ENCODE data around the gene EFNA2. TPM values are rescaled to one million over a fixed set of nuclear protein-coding genes. Genes with fewer than 3 reads are reported as not detected.
A peak's percentile ranks its signal among the peaks of the same experiment; 100 is the strongest.

Gene EFNA2
- total and polyA plus RNA-seq, 4 donors: 2.1 to 18.7 (median 10.8) TPM

- Histone ChIP-seq H3K36me3 (ENCODE audit: control insufficient read depth, insufficient read depth, low read length) (no peaks in the 10 kb centered on the region), H3K9me3 (ENCODE audit: control insufficient read depth, insufficient read depth, low read length) (no peaks in the 10 kb centered on the region), H3K27ac (ENCODE audit: low read depth, low read length) (no peak overlapping the region), H3K4me1 (ENCODE audit: control insufficient read depth, insufficient read depth, low read length) (peaks cover 21% of the 10 kb centered on the region), H3K4me3 (ENCODE audit: low read depth, low read length) (no peak overlapping the region), H3K27me3 (ENCODE audit: control insufficient read depth, insufficient read depth, low read length) (no peaks in the 10 kb centered on the region)
- no peak for DNase-seq (ENCODE audit: low read depth in 4 of 6, low spot score in 6 of 6)
- WGBS (ENCODE audit: insufficient coverage): 89% methylated on average over 16 of the region's 22 CpGs
Observed at GRCh38 chr19:1336079-1336684, 50.5 kb downstream of the EFNA2 start.

DNA sequence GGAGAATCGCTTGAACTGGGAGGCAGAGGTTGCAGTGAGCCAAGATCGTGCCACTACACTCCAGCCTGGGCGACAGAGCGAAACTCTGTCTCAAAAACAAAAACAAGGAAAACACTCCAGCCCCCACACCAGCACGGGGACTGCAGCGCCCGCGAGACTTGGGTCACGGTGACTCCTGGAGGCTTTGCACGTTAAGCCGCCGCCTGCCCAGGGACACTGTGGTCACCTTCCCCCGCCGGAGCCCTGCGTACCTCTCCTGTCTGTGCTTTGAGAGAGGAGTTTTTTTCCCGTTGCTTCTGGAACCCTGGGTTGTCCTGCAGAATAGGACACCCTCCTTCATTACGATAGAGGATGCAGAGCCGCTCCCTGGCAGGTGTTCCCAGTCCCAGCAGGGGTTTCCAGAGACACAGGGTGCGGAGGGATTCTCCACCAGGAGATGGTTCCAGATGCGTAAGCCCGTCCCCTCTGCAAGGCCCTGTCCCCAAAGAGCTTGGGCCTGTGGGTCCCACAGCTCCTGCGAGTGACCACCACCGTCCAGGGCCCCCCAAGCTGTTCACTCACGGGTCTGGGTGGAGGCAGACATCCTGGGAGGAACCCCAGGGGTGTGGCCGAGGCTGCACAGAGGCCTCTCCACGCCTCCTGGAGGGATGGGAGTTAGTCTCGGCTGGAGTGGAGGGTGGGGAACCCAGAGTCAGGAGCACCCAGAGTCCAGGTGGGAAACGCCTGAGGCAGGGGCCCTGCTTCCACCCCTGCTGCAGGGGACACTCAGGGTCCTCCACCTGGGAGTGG, 55.2 kb downstream of the EFNA2 start:
- Histone ChIP-seq H3K27ac (ENCODE audit: low read depth, low read length) (no peak overlapping the region), H3K36me3 (ENCODE audit: control insufficient read depth, insufficient read depth, low read length) (no peaks in the 10 kb centered on the region), H3K9me3 (ENCODE audit: control insufficient read depth, insufficient read depth, low read length) (no peaks in the 10 kb centered on the region), H3K4me1 (ENCODE audit: control insufficient read depth, insufficient read depth, low read length) (no peaks in the 10 kb centered on the region), H3K27me3 (ENCODE audit: control insufficient read depth, insufficient read depth, low read length) (no peaks in the 10 kb centered on the region), H3K4me3 (ENCODE audit: low read depth, low read length) (no peak overlapping the region)
- no peak for DNase-seq (ENCODE audit: low read depth in 4 of 6, low spot score in 6 of 6)
- 82% methylated on average over 22 of the region's 28 CpGs for WGBS (ENCODE audit: insufficient coverage)

DNA sequence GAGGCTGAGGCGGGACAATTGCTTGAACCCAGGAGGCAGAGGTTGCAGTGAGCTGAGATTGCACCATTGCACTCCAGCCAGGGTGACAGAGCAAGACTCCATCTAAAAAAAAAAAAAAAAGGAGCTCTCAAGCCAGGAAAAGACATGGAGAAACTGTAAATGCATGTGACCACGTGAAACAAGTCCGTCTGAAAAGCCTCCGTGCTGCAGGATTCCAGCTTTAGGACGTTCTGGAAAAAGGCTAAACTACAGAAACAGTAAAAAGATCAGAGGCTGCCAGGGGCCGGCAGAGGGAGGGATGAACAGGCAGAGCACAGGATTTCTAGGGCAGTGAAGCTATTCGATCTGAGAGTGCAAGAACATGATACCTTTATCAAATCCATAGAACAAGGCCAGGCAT, 57.4 kb downstream of the EFNA2 start:
- H3K27me3 ChIP-seq (ENCODE audit: control insufficient read depth, insufficient read depth, low read length): no peaks in the 10 kb centered on the region
- no peak overlapping the region for H3K4me3 ChIP-seq (ENCODE audit: low read depth, low read length)
- H3K9me3 ChIP-seq (ENCODE audit: control insufficient read depth, insufficient read depth, low read length): no peaks in the 10 kb centered on the region
- DNase-seq (ENCODE audit: low read depth in 4 of 6, low spot score in 6 of 6): no peak
- H3K27ac ChIP-seq (ENCODE audit: low read depth, low read length): no peak overlapping the region
- WGBS (ENCODE audit: insufficient coverage): 57% methylated on average over 7 of the region's 7 CpGs
- no peaks in the 10 kb centered on the region for H3K36me3 ChIP-seq (ENCODE audit: control insufficient read depth, insufficient read depth, low read length)
- H3K4me1 ChIP-seq (ENCODE audit: control insufficient read depth, insufficient read depth, low read length): no peaks in the 10 kb centered on the region

- Histone ChIP-seq H3K27ac (ENCODE audit: low read depth, low read length) (no peak overlapping the region), H3K9me3 (ENCODE audit: control insufficient read depth, insufficient read depth, low read length) (no peaks in the 10 kb centered on the region), H3K36me3 (ENCODE audit: control insufficient read depth, insufficient read depth, low read length) (no peaks in the 10 kb centered on the region), H3K4me1 (ENCODE audit: control insufficient read depth, insufficient read depth, low read length) (peaks cover 7% of the 10 kb centered on the region), H3K27me3 (ENCODE audit: control insufficient read depth, insufficient read depth, low read length) (no peaks in the 10 kb centered on the region), H3K4me3 (ENCODE audit: low read depth, low read length) (no peak overlapping the region)
- 64% methylated on average over 15 of the region's 18 CpGs for WGBS (ENCODE audit: insufficient coverage)
- DNase-seq (ENCODE audit: low read depth in 4 of 6, low spot score in 6 of 6): no peak
Observed at GRCh38 chr19:1349211-1349610, 63.5 kb downstream of the EFNA2 start.

- Histone ChIP-seq H3K27ac (ENCODE audit: low read depth, low read length) (no peak overlapping the region), H3K36me3 (ENCODE audit: control insufficient read depth, insufficient read depth, low read length) (no peaks in the 10 kb centered on the region), H3K9me3 (ENCODE audit: control insufficient read depth, insufficient read depth, low read length) (no peaks in the 10 kb centered on the region), H3K27me3 (ENCODE audit: control insufficient read depth, insufficient read depth, low read length) (no peaks in the 10 kb centered on the region), H3K4me3 (ENCODE audit: low read depth, low read length) (no peak overlapping the region), H3K4me1 (ENCODE audit: control insufficient read depth, insufficient read depth, low read length) (peaks cover 15% of the 10 kb centered on the region)
- peak in 1 of 6 donors; percentile 38 for DNase-seq (ENCODE audit: low read depth in 4 of 6, low spot score in 6 of 6)
- 10% methylated on average over 3 of the region's 5 CpGs for WGBS (ENCODE audit: insufficient coverage)
Observed at GRCh38 chr19:1350867-1351266, 65.2 kb downstream of the EFNA2 start.

Other genes with a start within 250 kb of the EFNA2 start
- gene ABCA7, start 245.8 kb upstream of the EFNA2 start, total RNA-seq: 10 to 100 TPM in 1 of 2 donors, 1 to 10 TPM in 1; 9.4 to 14.5 TPM
- 10 to 100 TPM; 16.8 to 23.7 TPM for gene ABCA7, start 245.8 kb upstream of the EFNA2 start, polyA plus RNA-seq (ENCODE audit: insufficient read length in 2 of 2)
- 1 to 10 TPM; 5.1 to 7.3 TPM for gene ARHGAP45, start 218.7 kb upstream of the EFNA2 start, total RNA-seq
- gene ARHGAP45, start 218.7 kb upstream of the EFNA2 start, polyA plus RNA-seq (ENCODE audit: insufficient read length in 2 of 2): 10 to 100 TPM; 16.9 to 17.4 TPM
- gene POLR2E, start 190.5 kb upstream of the EFNA2 start, total RNA-seq: 10 to 100 TPM; 53.1 to 93.3 TPM
- 100 to 1,000 TPM; 219 to 221 TPM for gene POLR2E, start 190.5 kb upstream of the EFNA2 start, polyA plus RNA-seq (ENCODE audit: insufficient read length in 2 of 2)
- 100 to 1,000 TPM; 123 to 287 TPM for gene GPX4, start 181.9 kb upstream of the EFNA2 start, total RNA-seq
- gene GPX4, start 181.9 kb upstream of the EFNA2 start, polyA plus RNA-seq (ENCODE audit: insufficient read length in 2 of 2): 100 to 1,000 TPM; 442 to 452 TPM
- 10 to 100 TPM in 1 of 2 donors, 1 to 10 TPM in 1; 7.2 to 10.5 TPM for gene SBNO2, start 111.6 kb upstream of the EFNA2 start, total RNA-seq
- gene SBNO2, start 111.6 kb upstream of the EFNA2 start, polyA plus RNA-seq (ENCODE audit: insufficient read length in 2 of 2): 10 to 100 TPM; 12.9 to 17.9 TPM
- gene STK11, start 80.1 kb upstream of the EFNA2 start, total RNA-seq: 10 to 100 TPM; 35.4 to 60.0 TPM
- gene STK11, start 80.1 kb upstream of the EFNA2 start, polyA plus RNA-seq (ENCODE audit: insufficient read length in 2 of 2): 10 to 100 TPM; 57.5 to 66.6 TPM
- gene CBARP, start 47.9 kb upstream of the EFNA2 start, total RNA-seq: 1 to 10 TPM; 2.7 to 4.6 TPM
- 10 to 100 TPM; 35.4 to 38.6 TPM for gene CBARP, start 47.9 kb upstream of the EFNA2 start, polyA plus RNA-seq (ENCODE audit: insufficient read length in 2 of 2)
- 10 to 100 TPM; 17.4 to 90.8 TPM for gene ATP5F1D, start 44.1 kb upstream of the EFNA2 start, total RNA-seq
- gene ATP5F1D, start 44.1 kb upstream of the EFNA2 start, polyA plus RNA-seq (ENCODE audit: insufficient read length in 2 of 2): 100 to 1,000 TPM; 198 to 219 TPM
- 10 to 100 TPM; 13.3 to 13.9 TPM for gene MIDN, start 37.3 kb upstream of the EFNA2 start, total RNA-seq
- gene MIDN, start 37.3 kb upstream of the EFNA2 start, polyA plus RNA-seq (ENCODE audit: insufficient read length in 2 of 2): 10 to 100 TPM; 95.3 to 97.1 TPM
- gene CIRBP, start 16.5 kb upstream of the EFNA2 start, total RNA-seq: 100 to 1,000 TPM; 323 to 565 TPM
- 100 to 1,000 TPM; 684 to 821 TPM for gene CIRBP, start 16.5 kb upstream of the EFNA2 start, polyA plus RNA-seq (ENCODE audit: insufficient read length in 2 of 2)
- 10 to 100 TPM in 1 of 2 donors, 1 to 10 TPM in 1; 3.7 to 21.3 TPM for gene FAM174C, start 10.3 kb upstream of the EFNA2 start, total RNA-seq
- gene FAM174C, start 10.3 kb upstream of the EFNA2 start, polyA plus RNA-seq (ENCODE audit: insufficient read length in 2 of 2): 10 to 100 TPM; 29.2 to 32.9 TPM
- gene NDUFS7, start 98.0 kb downstream of the EFNA2 start, total RNA-seq: 10 to 100 TPM; 43.0 to 98.8 TPM
- gene NDUFS7, start 98.0 kb downstream of the EFNA2 start, polyA plus RNA-seq (ENCODE audit: insufficient read length in 2 of 2): 100 to 1,000 TPM; 149 to 164 TPM
- 10 to 100 TPM; 15.5 to 30.1 TPM for gene GAMT, start 115.7 kb downstream of the EFNA2 start, total RNA-seq
- gene GAMT, start 115.7 kb downstream of the EFNA2 start, polyA plus RNA-seq (ENCODE audit: insufficient read length in 2 of 2): 10 to 100 TPM; 77.0 to 81.2 TPM
- gene DAZAP1, start 121.7 kb downstream of the EFNA2 start, total RNA-seq: 10 to 100 TPM; 22.1 to 47.6 TPM
- 10 to 100 TPM; 64.5 to 84.4 TPM for gene DAZAP1, start 121.7 kb downstream of the EFNA2 start, polyA plus RNA-seq (ENCODE audit: insufficient read length in 2 of 2)
- gene RPS15, start 152.5 kb downstream of the EFNA2 start, total RNA-seq: 100 to 1,000 TPM; 243 to 719 TPM
- gene RPS15, start 152.5 kb downstream of the EFNA2 start, polyA plus RNA-seq (ENCODE audit: insufficient read length in 2 of 2): 100 to 1,000 TPM; 789 to 822 TPM
- gene APC2, start 164.2 kb downstream of the EFNA2 start, total RNA-seq: 10 to 100 TPM; 46.3 to 82.4 TPM
- 100 to 1,000 TPM; 168 to 190 TPM for gene APC2, start 164.2 kb downstream of the EFNA2 start, polyA plus RNA-seq (ENCODE audit: insufficient read length in 2 of 2)
- 10 to 100 TPM; 15.6 to 36.1 TPM for gene C19orf25, start 193.3 kb downstream of the EFNA2 start, total RNA-seq
- gene C19orf25, start 193.3 kb downstream of the EFNA2 start, polyA plus RNA-seq (ENCODE audit: insufficient read length in 2 of 2): 10 to 100 TPM; 45.2 to 45.6 TPM
- gene PCSK4, start 204.5 kb downstream of the EFNA2 start, total RNA-seq: 1 to 10 TPM; 2.2 to 5.9 TPM
- gene PCSK4, start 204.5 kb downstream of the EFNA2 start, polyA plus RNA-seq (ENCODE audit: insufficient read length in 2 of 2): 10 to 100 TPM; 12.6 to 14.4 TPM
- gene REEP6, start 205.3 kb downstream of the EFNA2 start, total RNA-seq: 1 to 10 TPM; 3.3 to 4.5 TPM
- gene REEP6, start 205.3 kb downstream of the EFNA2 start, polyA plus RNA-seq (ENCODE audit: insufficient read length in 2 of 2): 10 to 100 TPM; 13.1 to 13.3 TPM
- gene ADAMTSL5, start 227.1 kb downstream of the EFNA2 start, total RNA-seq: under 1 TPM; 0.40 to 0.99 TPM
- 1 to 10 TPM in 1 of 2 donors, under 1 TPM in 1; 0.82 to 1.6 TPM for gene ADAMTSL5, start 227.1 kb downstream of the EFNA2 start, polyA plus RNA-seq (ENCODE audit: insufficient read length in 2 of 2)
- under 1 TPM; 0.59 to 0.66 TPM for gene PLK5, start 238.2 kb downstream of the EFNA2 start, total RNA-seq
- gene PLK5, start 238.2 kb downstream of the EFNA2 start, polyA plus RNA-seq (ENCODE audit: insufficient read length in 2 of 2): 1 to 10 TPM; 4.2 to 5.9 TPM

All from spinal cord (tissue), 10 donors.